Cardiac fibroblast (primary cell): ENCODE data around the gene CEP41.

Experiments
- DNase-seq, 2 donors: peaks; one replicate each; pipeline versions ENCODE4 v3.0.0 to v3.0.0-alpha.2; 2010; ENCODE audit warnings: low read depth in 2 of 2
- H3K4me3 ChIP-seq, 2 donors: replicated peaks in 1 of 2; 1 replicate in 1 of 2; 2 replicates in 1 of 2; pipeline ENCODE4 v1.5.1; 2011; ENCODE audit warnings: low read depth in 2 of 2, low read length in 2 of 2, mild to moderate bottlenecking in 2 of 2, moderate library complexity in 1 of 2
- TF ChIP-seq, protein P1 (sequence below): IDR thresholded peaks from one replicate; pipeline ENCODE4 v1.5.1; 2011; ENCODE audit warnings: low read depth, mild to moderate bottlenecking, low read length, inconsistent platforms

Gene CEP41, protein sequence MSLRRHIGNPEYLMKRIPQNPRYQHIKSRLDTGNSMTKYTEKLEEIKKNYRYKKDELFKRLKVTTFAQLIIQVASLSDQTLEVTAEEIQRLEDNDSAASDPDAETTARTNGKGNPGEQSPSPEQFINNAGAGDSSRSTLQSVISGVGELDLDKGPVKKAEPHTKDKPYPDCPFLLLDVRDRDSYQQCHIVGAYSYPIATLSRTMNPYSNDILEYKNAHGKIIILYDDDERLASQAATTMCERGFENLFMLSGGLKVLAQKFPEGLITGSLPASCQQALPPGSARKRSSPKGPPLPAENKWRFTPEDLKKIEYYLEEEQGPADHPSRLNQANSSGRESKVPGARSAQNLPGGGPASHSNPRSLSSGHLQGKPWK

DNA sequence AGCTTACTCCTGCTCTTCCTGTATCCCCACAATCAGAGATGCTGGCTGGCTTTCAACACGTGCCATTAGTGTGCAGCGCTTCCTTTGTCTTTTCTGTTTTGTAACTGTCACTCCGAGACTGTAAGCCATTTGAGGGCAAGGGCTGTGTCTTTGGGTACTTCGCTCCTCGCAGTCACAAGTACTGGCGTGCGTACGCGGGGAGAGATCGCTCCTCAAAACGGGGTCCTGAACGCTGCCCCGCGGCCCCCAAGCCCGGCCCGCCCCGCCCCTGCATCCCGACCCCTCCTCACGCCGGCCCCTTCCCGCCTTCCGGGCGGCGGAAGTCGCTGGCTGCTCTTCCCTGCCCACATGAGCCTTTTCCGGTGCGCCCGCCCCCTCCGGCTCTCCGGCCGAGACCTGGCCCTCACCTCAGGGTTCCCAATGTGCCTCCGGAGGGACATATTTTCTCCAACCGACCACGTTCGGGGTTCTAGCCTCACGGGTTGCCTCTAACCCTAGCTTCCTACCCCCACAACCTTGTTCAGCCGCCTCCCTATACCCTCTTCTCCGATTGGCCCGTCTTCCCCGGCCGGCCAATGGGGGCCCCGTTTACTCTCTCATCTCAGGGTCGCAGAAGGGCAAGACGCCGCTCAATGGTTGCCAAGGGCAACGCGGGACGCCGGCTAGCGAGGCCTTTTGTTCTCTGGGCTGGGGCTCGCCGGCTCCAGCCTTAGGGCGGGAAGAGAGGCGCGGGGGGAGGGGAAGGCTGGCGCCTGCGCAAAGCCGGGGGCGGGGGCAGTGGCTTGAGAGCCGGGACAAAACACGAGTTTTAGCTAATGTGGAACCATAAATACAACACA lies at the start of gene CEP41:
CEP41 (minus strand) TSS at position 490 of the 839 bp plus-strand sequence; CDS start at position 440, 50 bp downstream.
- DNase-seq, result peak; percentile 98 to 99
- TF ChIP-seq, protein P1, sequence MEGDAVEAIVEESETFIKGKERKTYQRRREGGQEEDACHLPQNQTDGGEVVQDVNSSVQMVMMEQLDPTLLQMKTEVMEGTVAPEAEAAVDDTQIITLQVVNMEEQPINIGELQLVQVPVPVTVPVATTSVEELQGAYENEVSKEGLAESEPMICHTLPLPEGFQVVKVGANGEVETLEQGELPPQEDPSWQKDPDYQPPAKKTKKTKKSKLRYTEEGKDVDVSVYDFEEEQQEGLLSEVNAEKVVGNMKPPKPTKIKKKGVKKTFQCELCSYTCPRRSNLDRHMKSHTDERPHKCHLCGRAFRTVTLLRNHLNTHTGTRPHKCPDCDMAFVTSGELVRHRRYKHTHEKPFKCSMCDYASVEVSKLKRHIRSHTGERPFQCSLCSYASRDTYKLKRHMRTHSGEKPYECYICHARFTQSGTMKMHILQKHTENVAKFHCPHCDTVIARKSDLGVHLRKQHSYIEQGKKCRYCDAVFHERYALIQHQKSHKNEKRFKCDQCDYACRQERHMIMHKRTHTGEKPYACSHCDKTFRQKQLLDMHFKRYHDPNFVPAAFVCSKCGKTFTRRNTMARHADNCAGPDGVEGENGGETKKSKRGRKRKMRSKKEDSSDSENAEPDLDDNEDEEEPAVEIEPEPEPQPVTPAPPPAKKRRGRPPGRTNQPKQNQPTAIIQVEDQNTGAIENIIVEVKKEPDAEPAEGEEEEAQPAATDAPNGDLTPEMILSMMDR, result no peak
- H3K4me3 ChIP-seq, result peak within 1 kb of the TSS; percentile 75 to 76

DNA sequence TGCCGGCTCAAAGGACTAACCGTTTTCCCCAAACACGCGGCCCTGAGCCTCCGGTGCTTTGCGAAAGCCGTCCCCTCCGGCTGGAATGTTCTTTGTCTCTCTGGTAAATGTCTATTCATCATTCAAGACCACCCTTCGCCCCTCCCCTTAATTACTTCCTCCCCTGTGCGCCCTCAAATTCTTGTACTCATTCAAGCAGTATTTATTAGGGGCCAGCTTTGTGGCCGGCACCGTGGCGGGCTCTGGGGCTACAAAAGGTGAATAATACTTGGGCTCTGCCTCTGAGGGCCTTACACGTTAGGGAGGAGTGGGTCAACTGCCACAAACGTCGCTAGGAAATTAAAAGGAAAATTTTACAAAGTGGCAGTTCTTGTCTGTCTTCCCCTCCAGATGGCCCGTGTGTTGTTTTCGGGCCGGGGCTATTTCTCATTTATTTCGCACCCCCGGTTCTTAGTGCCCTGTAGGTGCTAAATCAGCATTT lies 49.5 kb upstream of the CEP41 start:
- DNase-seq, result no peak
- H3K4me3 ChIP-seq, result peak overlapping the region in 1 of 2 donors; percentile 1
- TF ChIP-seq, protein P1, result no peak

DNA sequence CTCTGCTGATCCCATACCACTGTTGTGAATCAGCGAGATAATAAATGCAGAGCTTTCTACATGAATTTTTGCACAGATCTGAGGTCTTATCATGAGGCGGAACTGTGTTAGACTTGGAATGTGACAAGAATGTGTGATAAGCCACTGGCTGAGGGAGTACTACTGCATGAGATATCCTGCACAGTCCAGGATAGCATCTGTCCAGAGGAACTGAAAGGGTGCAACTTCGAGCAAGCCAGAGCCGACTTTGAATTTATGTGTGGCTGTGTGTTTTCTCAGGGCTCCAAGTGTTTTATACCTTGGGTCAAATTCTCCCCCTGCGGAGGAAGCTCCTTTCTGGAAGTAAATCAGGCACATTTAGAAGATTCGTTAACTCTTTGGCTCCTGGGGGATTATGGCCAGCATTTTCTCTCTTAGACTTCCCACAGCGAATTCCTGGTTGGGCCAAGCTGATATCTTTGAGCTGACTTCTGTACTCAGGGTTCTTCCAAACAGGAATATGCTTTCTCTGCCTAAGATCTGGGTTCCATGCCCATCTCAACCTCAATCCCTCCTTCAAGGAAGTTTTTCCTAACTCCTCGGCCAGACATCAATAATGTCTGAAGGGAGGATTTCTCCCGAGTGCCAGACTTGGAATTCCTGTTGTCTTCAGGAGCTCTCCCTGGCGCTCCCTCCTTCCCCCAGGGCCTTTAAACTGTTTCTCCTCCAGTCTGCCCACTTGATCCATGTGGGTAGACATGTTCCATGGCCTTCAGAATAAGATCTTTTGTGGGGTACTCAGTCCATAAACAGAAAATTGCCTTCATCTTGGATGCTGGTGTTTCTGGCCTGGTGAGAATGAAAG lies 48.5 kb upstream of the CEP41 start:
- H3K4me3 ChIP-seq, result no peak overlapping the region
- TF ChIP-seq, protein P1, result no peak
- DNase-seq, result peak; percentile 34 to 64

DNA sequence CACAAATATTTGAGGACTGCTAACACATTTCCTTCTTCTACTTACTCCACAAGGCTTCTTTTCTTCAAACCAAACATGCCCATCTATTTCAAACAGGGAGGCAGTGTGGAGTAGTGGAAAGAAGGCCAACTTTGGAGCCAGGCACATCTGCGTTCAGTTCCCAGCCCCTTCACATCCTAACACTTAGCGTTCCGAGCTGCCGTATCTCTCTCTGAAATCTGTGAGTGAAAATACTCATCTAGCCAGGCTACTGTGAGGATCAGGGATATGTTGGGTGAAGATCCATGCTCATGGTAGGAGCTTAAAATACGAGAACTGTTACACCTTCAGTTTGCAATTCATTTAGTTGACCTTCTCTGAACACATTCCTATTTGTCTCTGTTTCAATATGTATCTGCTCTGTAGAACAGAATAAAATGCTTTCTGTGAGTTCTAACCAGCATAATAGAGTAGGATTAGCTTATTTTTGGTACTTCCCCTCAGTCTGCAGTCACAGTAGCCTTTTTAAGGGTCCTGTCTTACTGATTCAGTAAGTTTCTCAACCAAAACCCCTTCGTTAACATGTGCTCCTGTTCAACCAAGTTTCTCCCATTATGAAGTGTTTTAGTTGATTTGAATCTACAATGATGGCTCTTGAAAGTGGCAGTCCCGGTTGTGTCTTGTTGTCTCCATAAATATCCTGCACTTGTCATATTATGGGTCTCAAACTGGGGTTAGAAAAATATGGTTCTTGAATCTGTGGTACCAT lies 47.8 kb upstream of the CEP41 start:
- TF ChIP-seq, protein P1, result no peak
- no peak overlapping the region for H3K4me3 ChIP-seq
- peak in 1 of 2 donors; percentile 14 for DNase-seq

DNA sequence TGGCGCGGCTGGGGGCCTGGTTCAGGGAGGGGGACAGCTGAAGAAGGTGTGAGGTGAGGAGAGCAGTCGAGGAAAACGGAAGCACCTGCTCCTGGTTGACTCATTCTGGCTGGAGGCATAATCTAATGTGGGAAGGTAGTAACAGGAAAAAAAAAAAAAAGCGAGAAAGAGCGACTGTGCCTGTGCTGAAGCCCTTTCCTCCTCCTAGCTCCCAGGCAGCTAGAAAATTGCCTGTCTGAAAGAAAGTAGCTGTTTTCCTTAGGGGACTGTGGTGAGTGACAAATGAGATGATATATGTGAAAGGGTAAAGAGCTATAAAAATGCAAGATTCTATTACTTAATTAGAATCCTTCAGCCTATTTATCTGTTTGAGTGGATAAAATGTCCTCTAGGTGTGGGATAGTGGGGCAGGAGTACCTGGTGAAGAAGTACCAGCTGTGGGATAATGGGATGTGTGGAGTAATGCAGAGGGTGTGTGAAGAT lies 46.2 kb upstream of the CEP41 start:
- no peak for DNase-seq
- H3K4me3 ChIP-seq, result no peak overlapping the region
- TF ChIP-seq, protein P1, result no peak
